VCaP (cell line): ENCODE measurements around the gene ABCA3.

Experiments
- H3K27ac ChIP-seq: fragments of 450-650 bp; 2 replicates; pipeline ENCODE4 v1.5.1; 2017
- CTCF ChIP-seq: fragments of 450-650 bp; conservative IDR thresholded peaks from 2 replicates; pipeline ENCODE4 v1.5.1; 2017; ENCODE audit warnings: mild to moderate bottlenecking, moderate library complexity

Gene ABCA3

GRCh38 chr16:2233872-2234812, 106.4 kb downstream of the ABCA3 start:
- no peak overlapping the region for H3K27ac ChIP-seq
- TF ChIP-seq CTCF: no peak

GRCh38 chr16:2233046-2233775, 107.3 kb downstream of the ABCA3 start:
- H3K27ac ChIP-seq: no peak overlapping the region
- no peak for TF ChIP-seq CTCF

- TF ChIP-seq CTCF: no peak
- H3K27ac ChIP-seq: no peak overlapping the region
These were observed 108.2 kb downstream of the ABCA3 start for GRCh38 chr16:2232094-2232990.

- no peak for TF ChIP-seq CTCF
- no peak overlapping the region for H3K27ac ChIP-seq
These were observed 109.3 kb downstream of the ABCA3 start for GRCh38 chr16:2231016-2231931.

- H3K27ac ChIP-seq: no peak overlapping the region
- TF ChIP-seq CTCF: no peak
These were observed 110.2 kb downstream of the ABCA3 start for GRCh38 chr16:2230376-2230775.

GRCh38 chr16:2229632-2230250, 110.8 kb downstream of the ABCA3 start:
- no peak overlapping the region for H3K27ac ChIP-seq
- no peak for TF ChIP-seq CTCF
